T-helper 2 cell treated with Interferon-gamma antibody and Interleukin-4, amounts not matched to agents 5 μg/mL and 100 μg/mL, for 36 hours (primary cell): ENCODE data around the gene TSSK6.
"Not testable (repeated sequence)": the region's sequence is repeated elsewhere in the genome, so short reads cannot be mapped to it uniquely, and the experiment has no call there.

Experiments
- DNase-seq: peaks from one replicate; pipeline ENCODE4 v3.0.0; 2021; ENCODE audit warnings: low spot score
- H3K27ac Mint-ChIP-seq: one replicate; pipeline ENCODE4 v1.8.0; 2021; ENCODE audit warnings: mild to moderate bottlenecking, mixed read lengths
- H3K27me3 Mint-ChIP-seq: one replicate; pipeline ENCODE4 v1.8.0; 2021; ENCODE audit warnings: low read depth, mixed read lengths
- H3K36me3 Mint-ChIP-seq: one replicate; pipeline ENCODE4 v1.8.0; 2021; ENCODE audit warnings: low read depth, mixed read lengths
- H3K4me1 Mint-ChIP-seq: one replicate; pipeline ENCODE4 v1.8.0; 2021; ENCODE audit warnings: low read depth, mixed read lengths
- H3K4me3 Mint-ChIP-seq: one replicate; pipeline ENCODE4 v1.8.0; 2022; ENCODE audit warnings: mild to moderate bottlenecking, moderate library complexity, mixed read lengths
- H3K9me3 Mint-ChIP-seq: one replicate; pipeline ENCODE4 v1.8.0; 2021; ENCODE audit warnings: mixed read lengths

The TSSK6 gene

GRCh38 chr19:19486343-19487076, 28.8 kb downstream of the TSSK6 start:
- H3K4me3 Mint-ChIP-seq, result no peak overlapping the region
- peak overlapping the region; percentile 55 for H3K27ac Mint-ChIP-seq
- no peak for DNase-seq
- H3K4me1 Mint-ChIP-seq, result peaks cover 32% of the 10 kb centered on the region
- no peaks in the 10 kb centered on the region for H3K27me3 Mint-ChIP-seq
- no peaks in the 10 kb centered on the region for H3K9me3 Mint-ChIP-seq
- H3K36me3 Mint-ChIP-seq, result peaks cover 27% of the 10 kb centered on the region

DNA sequence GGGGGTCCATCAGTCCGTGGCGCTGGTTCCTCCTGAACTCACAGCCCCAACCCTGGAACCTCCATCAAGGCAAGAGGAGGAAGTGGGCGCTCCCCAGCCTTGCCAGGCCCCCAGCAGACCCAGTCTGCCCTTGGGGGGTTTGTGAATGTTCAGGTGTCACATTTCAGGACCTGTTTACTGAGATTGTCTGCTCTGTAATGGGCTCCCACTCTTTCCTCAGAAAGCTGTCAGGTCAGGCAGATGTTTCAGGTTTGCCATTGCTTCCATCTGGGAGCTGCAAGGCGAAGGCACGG, 29.4 kb downstream of the TSSK6 start:
- Mint-ChIP-seq H3K4me3 (no peak overlapping the region), H3K9me3 (no peaks in the 10 kb centered on the region), H3K27ac (peak overlapping the region; percentile 10), H3K27me3 (no peaks in the 10 kb centered on the region), H3K4me1 (peaks cover 35% of the 10 kb centered on the region), H3K36me3 (peaks cover 27% of the 10 kb centered on the region)
- no peak for DNase-seq

- Mint-ChIP-seq H3K36me3 (peaks cover 24% of the 10 kb centered on the region), H3K9me3 (no peaks in the 10 kb centered on the region), H3K27ac (peak overlapping the region; percentile 50), H3K27me3 (no peaks in the 10 kb centered on the region), H3K4me1 (peaks cover 37% of the 10 kb centered on the region), H3K4me3 (no peak overlapping the region)
- DNase-seq, result no peak
Observed at GRCh38 chr19:19485161-19485997, 30.0 kb downstream of the TSSK6 start.

- Mint-ChIP-seq H3K4me3 (no peak overlapping the region), H3K9me3 (no peaks in the 10 kb centered on the region), H3K36me3 (peaks cover 24% of the 10 kb centered on the region), H3K27me3 (no peaks in the 10 kb centered on the region), H3K27ac (no peak overlapping the region), H3K4me1 (peaks cover 21% of the 10 kb centered on the region)
- no peak for DNase-seq
Observed at GRCh38 chr19:19482809-19483596, 32.3 kb downstream of the TSSK6 start.

DNA sequence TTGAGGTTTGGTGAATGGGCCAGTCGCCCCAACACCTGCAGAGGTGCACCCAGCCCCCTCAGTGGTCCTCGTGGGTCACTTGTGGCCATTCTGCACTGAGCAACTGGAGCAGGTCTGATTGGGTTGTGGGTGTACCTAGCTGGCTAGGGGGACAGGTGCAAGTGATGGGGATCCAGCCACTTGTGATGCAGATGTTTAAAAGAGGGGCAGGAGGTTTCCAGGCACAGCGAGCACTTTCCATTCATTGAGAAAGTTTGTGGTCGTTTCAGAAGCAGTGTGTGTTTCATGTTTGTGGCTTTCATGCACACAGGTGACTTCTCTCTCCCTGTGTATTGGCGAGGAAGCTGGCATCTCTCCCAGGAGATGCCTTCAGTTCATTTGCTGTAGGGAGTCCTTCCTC, 34.7 kb downstream of the TSSK6 start:
- peaks cover 24% of the 10 kb centered on the region for H3K36me3 Mint-ChIP-seq
- H3K27ac Mint-ChIP-seq, result no peak overlapping the region
- H3K4me3 Mint-ChIP-seq, result no peak overlapping the region

DNA sequence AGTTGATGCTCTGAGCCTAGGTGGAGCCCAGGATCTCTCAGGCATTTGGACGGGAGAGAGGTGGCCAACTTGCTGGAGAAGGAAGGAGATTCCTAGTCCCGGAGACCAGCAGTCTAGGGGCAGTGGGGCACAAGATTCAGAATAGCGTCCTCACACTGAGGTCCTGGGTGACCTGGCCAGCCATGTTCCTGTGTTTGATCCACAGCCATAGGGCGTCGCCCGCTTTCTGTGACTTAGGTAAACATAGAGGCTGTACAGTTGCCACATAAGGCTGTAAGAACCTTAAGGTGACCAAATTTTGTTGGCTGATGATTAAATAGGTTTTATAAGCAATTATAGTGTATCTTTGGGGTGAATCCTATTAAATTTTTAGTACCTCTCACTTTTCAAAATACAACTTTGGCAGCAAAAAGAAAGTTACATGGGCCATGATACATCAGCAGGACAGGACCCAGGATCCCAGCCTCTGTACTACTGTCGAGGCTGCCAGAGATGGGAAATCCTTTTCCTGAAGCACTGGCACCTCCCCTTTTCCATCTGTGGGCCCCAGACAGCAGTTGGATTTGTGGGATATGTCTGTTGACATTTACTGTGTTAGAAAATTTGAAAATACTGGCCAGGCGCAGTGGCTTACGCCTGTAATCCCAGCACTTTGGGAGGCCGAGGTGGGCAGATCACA, 37.5 kb downstream of the TSSK6 start:
- Mint-ChIP-seq H3K27ac (peak overlapping the region; percentile 33), H3K4me3 (no peak overlapping the region), H3K36me3 (peaks cover 25% of the 10 kb centered on the region), H3K27me3 (no peaks in the 10 kb centered on the region), H3K4me1 (peaks cover 54% of the 10 kb centered on the region), H3K9me3 (no peaks in the 10 kb centered on the region)
- no peak for DNase-seq

More for the DNA sequence above, 34.7 kb downstream of the TSSK6 start:
- Mint-ChIP-seq H3K9me3 (no peaks in the 10 kb centered on the region), H3K4me1 (peaks cover 32% of the 10 kb centered on the region), H3K27me3 (no peaks in the 10 kb centered on the region)
- DNase-seq, result no peak

DNA sequence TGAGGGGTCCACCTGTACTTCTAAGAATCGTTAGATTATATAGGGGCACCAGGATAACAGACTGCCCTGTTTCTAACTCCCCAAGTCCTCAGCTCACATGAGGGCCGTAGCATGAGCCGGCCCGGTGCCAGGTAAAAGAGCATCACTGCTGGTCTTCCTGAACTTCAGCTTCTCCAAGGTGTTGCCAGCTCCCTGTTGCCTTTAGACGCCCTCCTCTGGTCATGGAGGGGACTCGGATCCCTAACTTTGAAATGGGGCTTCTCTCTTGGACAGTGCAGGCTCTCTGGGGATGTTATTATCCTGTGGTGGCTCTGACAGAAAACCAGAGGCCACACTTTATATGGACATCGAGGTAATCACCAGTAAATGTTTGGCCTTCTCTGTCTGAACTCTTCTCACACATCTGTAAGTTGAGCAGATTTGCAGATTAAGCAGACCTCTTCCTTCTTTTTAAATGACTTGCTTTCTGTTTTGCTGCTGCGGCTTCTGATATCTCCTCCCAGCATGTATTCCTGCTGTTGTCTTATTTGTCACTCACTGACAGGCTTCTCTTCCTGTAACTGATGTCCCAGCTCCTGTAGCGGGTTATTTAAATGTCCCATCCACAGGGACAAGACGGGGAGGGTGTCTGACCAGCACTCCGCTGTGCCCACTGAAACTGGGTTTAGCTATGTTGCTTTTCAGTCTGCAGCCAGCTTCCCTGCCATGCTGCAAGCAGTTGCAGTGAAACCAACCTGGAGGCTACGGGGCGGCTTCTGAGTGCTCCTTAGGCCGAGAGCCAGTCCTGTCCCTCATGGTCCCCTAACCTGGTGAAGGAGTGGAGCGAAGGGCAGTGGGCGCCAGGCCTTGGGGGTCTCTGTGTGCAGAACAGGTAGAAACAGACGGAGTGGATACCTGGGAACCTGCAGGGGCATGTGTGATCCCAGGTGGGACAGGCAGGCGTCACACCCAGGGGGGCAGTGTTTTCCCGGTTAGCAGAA, 39.2 kb downstream of the TSSK6 start:
- Mint-ChIP-seq H3K36me3 (peaks cover 35% of the 10 kb centered on the region), H3K4me1 (peaks cover 64% of the 10 kb centered on the region), H3K27ac (peak overlapping the region; percentile 88), H3K27me3 (no peaks in the 10 kb centered on the region), H3K4me3 (peak overlapping the region; percentile 65), H3K9me3 (no peaks in the 10 kb centered on the region)
- DNase-seq, result no peak

- Mint-ChIP-seq H3K9me3 (peaks cover 5% of the 10 kb centered on the region), H3K27me3 (no peaks in the 10 kb centered on the region), H3K36me3 (peaks cover 39% of the 10 kb centered on the region), H3K4me3 (peak overlapping the region; percentile 65), H3K27ac (peak overlapping the region; percentile 88), H3K4me1 (peaks cover 65% of the 10 kb centered on the region)
- DNase-seq, result no peak
Observed at GRCh38 chr19:19475015-19475765, 40.2 kb downstream of the TSSK6 start.

DNA sequence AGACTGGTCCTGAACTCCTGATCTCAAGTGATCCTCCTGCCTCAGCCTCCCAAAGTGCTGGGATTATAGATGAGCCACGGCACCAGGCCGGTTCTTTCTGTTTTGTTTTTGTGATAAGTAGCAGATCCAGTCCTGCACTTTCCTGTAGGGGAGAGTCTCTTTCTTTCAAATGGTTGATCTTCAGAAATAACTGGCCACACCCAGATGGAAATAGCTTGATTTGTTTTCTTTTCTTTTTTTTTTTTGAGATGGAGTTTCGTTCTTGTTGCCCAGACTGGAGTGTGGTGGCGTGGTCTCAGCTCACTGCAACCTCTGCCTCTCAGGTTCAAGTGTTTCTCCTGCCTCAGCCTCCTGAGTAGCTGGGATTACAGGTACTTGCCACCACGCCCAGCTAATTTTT, 43.2 kb downstream of the TSSK6 start:
- peaks cover 57% of the 10 kb centered on the region for H3K4me1 Mint-ChIP-seq
- H3K27ac Mint-ChIP-seq, result peak overlapping the region; percentile 75
- not testable (repeated sequence) for H3K27me3 Mint-ChIP-seq, DNase-seq
- H3K4me3 Mint-ChIP-seq, result peak overlapping the region; percentile 14
- peaks cover 22% of the 10 kb centered on the region for H3K9me3 Mint-ChIP-seq
- H3K36me3 Mint-ChIP-seq, result peaks cover 59% of the 10 kb centered on the region

GRCh38 chr19:19471682-19472081, 43.7 kb downstream of the TSSK6 start:
- no peak for DNase-seq
- peaks cover 63% of the 10 kb centered on the region for H3K36me3 Mint-ChIP-seq
- peaks cover 54% of the 10 kb centered on the region for H3K4me1 Mint-ChIP-seq
- peak overlapping the region; percentile 14 for H3K4me3 Mint-ChIP-seq
- peaks cover 26% of the 10 kb centered on the region for H3K9me3 Mint-ChIP-seq
- H3K27me3 Mint-ChIP-seq, result no peaks in the 10 kb centered on the region
- H3K27ac Mint-ChIP-seq, result peak overlapping the region; percentile 75

GRCh38 chr19:19470579-19470978, 44.8 kb downstream of the TSSK6 start:
- H3K36me3 Mint-ChIP-seq, result peaks cover 68% of the 10 kb centered on the region
- peaks cover 35% of the 10 kb centered on the region for H3K9me3 Mint-ChIP-seq
- H3K4me3 Mint-ChIP-seq, result no peak overlapping the region
- H3K4me1 Mint-ChIP-seq, result peaks cover 47% of the 10 kb centered on the region
- DNase-seq, result no peak
- H3K27me3 Mint-ChIP-seq, result no peaks in the 10 kb centered on the region
- H3K27ac Mint-ChIP-seq, result peak overlapping the region; percentile 50

- Mint-ChIP-seq H3K4me3 (no peak overlapping the region), H3K27ac (peak overlapping the region; percentile 46), H3K9me3 (peaks cover 38% of the 10 kb centered on the region), H3K27me3 (no peaks in the 10 kb centered on the region), H3K4me1 (peaks cover 32% of the 10 kb centered on the region), H3K36me3 (peaks cover 76% of the 10 kb centered on the region)
- no peak for DNase-seq
Observed at GRCh38 chr19:19468424-19469050, 46.8 kb downstream of the TSSK6 start.
